Fibroblast of lung (primary cell): ENCODE measurements around the gene HOXB13. TPM values are rescaled to one million over a fixed set of nuclear protein-coding genes. Genes with fewer than 3 reads are reported as not detected.

Experiments used
- DNase-seq, 2 donors: peaks; one replicate each; pipeline versions ENCODE4 v3.0.0 to v3.0.0-alpha.2; 2010; ENCODE audit warnings: low read depth in 2 of 2
- H2AFZ ChIP-seq: 2 replicates; pipeline ENCODE4 v1.5.1; 2012; ENCODE audit warnings: low read length, control low read depth, inconsistent platforms
- H3K27ac ChIP-seq: 2 replicates; pipeline ENCODE4 v1.5.1; 2011; ENCODE audit warnings: low read length, control low read depth; ENCODE audit not compliant: insufficient read depth
- H3K27me3 ChIP-seq: 2 replicates; pipeline ENCODE4 v1.5.1; 2011; ENCODE audit warnings: mild to moderate bottlenecking, low read length; ENCODE audit not compliant: control insufficient read depth, insufficient read depth
- H3K36me3 ChIP-seq: 2 replicates; pipeline ENCODE4 v1.5.1; 2011; ENCODE audit warnings: low read length; ENCODE audit not compliant: control insufficient read depth, insufficient read depth
- H3K4me1 ChIP-seq: 2 replicates; pipeline ENCODE4 v1.5.1; 2011; ENCODE audit warnings: low read length; ENCODE audit not compliant: control insufficient read depth, insufficient read depth; ENCODE audit errors: extremely low read depth
- H3K4me2 ChIP-seq: 2 replicates; pipeline ENCODE4 v1.5.1; 2011; ENCODE audit warnings: low read length, control low read depth; ENCODE audit not compliant: insufficient read depth; ENCODE audit errors: extremely low read depth
- H3K4me3 ChIP-seq, 4 experiments: fragments of 200-600 bp in 1 of 4; sonication (generic) in 1 of 4; replicated peaks in 1 of 4; 2 replicates each; pipeline ENCODE4 v1.5.1; 2011 to 2016; ENCODE audit warnings: low read length in 4 of 4, low read depth in 3 of 4, mild to moderate bottlenecking in 3 of 4, control low read depth in 2 of 4, inconsistent platforms in 1 of 4, mixed read lengths in 1 of 4; ENCODE audit not compliant: insufficient read depth in 1 of 4; ENCODE audit errors: control extremely low read depth in 1 of 4
- H3K79me2 ChIP-seq: 2 replicates; pipeline ENCODE4 v1.5.1; 2012; ENCODE audit warnings: mild to moderate bottlenecking, low read length, inconsistent platforms; ENCODE audit not compliant: control insufficient read depth, insufficient read depth
- H3K9ac ChIP-seq: 2 replicates; pipeline ENCODE4 v1.5.1; 2011; ENCODE audit warnings: mild to moderate bottlenecking, low read length, control low read depth; ENCODE audit not compliant: insufficient read depth
- H3K9me3 ChIP-seq: 2 replicates; pipeline ENCODE4 v1.5.1; 2012; ENCODE audit warnings: low read depth, low read length; ENCODE audit not compliant: control insufficient read depth, insufficient read depth
- H4K20me1 ChIP-seq: 2 replicates; pipeline ENCODE4 v1.5.1; 2011; ENCODE audit warnings: low read length; ENCODE audit not compliant: control insufficient read depth, insufficient read depth; ENCODE audit errors: extremely low read depth
- EZH2 ChIP-seq: IDR thresholded peaks from 2 replicates; pipeline ENCODE4 v1.5.1; 2012; ENCODE audit warnings: low read length, control low read depth, mild to moderate bottlenecking; ENCODE audit errors: missing control alignments
- polyA plus RNA-seq, 2 donors: library from polyadenylated mRNA; depleted of rRNA in 1 of 2; stranded (reverse) in 1 of 2; unstranded in 1 of 2; fragments of >200 nt; gene quantifications; 2 replicates each; pipeline ENCODE4 v1.2.1, GENCODE V29; 2011 to 2012; ENCODE audit warnings: missing spikeins in 1 of 2
- total RNA-seq: library from RNA; depleted of rRNA; stranded (reverse); fragments of >200 nt; gene quantifications from 2 replicates; pipeline ENCODE4 v1.2.1, GENCODE V29; 2014
- TF ChIP-seq, protein P1 (sequence below), 2 donors: IDR thresholded peaks in 1 of 2; conservative IDR thresholded peaks in 1 of 2; 1 replicate in 1 of 2; 2 replicates in 1 of 2; pipeline ENCODE4 v1.5.1; 2011 to 2012; ENCODE audit warnings: low read length in 2 of 2, control low read depth in 1 of 2, inconsistent platforms in 1 of 2, low read depth in 1 of 2, mild to moderate bottlenecking in 1 of 2

Gene HOXB13
- total and polyA plus RNA-seq, 2 donors (not counting 1 experiment from before 2014, with no cell fraction given) = not detected

DNA sequence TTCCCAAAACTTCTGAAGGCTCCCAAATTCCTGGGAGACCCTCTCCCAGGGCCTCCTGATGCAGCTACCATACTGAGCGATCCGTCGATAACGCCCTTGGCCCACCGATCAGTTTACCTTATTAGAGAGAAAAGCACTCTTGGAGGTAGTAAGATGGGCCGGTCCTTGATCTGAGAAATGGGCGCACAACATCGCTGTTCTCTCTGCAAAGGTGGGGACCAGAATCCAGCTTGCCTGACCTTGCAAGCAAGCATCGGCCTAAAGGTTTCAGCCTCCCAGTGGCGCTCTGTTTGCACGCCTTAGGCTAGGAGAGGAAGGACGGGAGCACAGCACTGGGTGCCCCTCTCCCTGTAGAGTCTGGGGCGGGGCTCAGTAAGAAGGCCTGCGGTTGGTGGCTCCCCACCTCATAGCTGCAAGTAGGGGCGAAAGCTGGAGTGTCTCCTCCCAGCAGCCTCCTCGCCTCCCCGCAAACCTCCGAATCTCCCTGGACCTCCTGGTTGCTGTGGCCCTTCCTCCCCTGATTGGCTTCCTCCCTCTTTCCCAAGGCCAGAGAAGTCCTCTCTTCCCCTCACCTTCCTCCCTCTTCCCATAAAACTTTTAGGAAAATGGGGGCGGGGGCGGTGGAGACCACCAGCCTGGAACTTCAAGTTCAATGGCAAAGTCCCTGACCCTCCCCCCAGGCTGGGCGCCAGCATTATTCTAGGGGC, 6.2 kb downstream of the HOXB13 start, which contains the start of gene PRAC1:
TSS of gene PRAC1 (minus strand) at position 318 of the 707 bp plus-strand sequence. CDS start at position 192, 126 bp downstream.
- Histone ChIP-seq H3K27me3 (peaks cover 98% of the 10 kb centered on the region), H3K9me3 (no peaks in the 10 kb centered on the region), H3K4me1 (peaks cover 4% of the 10 kb centered on the region), H4K20me1 (no peaks in the 10 kb centered on the region), H3K4me2 (no peak within 1 kb of the TSS), H3K4me3 (no peak within 1 kb of the TSS), H3K79me2 (no peaks in the 10 kb centered on the region), H3K27ac (no peak within 1 kb of the TSS), H3K9ac (no peak within 1 kb of the TSS), H2AFZ (no peak within 1 kb of the TSS), H3K36me3 (no peaks in the 10 kb centered on the region)
- TF ChIP-seq, protein P1, sequence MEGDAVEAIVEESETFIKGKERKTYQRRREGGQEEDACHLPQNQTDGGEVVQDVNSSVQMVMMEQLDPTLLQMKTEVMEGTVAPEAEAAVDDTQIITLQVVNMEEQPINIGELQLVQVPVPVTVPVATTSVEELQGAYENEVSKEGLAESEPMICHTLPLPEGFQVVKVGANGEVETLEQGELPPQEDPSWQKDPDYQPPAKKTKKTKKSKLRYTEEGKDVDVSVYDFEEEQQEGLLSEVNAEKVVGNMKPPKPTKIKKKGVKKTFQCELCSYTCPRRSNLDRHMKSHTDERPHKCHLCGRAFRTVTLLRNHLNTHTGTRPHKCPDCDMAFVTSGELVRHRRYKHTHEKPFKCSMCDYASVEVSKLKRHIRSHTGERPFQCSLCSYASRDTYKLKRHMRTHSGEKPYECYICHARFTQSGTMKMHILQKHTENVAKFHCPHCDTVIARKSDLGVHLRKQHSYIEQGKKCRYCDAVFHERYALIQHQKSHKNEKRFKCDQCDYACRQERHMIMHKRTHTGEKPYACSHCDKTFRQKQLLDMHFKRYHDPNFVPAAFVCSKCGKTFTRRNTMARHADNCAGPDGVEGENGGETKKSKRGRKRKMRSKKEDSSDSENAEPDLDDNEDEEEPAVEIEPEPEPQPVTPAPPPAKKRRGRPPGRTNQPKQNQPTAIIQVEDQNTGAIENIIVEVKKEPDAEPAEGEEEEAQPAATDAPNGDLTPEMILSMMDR (conservative IDR thresholded peaks at IDR 0.05 in 1 of 2, IDR thresholded peaks at IDR 0.05 in 1 of 2; ENCODE audit: low read depth in 1 of 2, low read length in 2 of 2) = no peak
- TF ChIP-seq EZH2 = peak; percentile 83
- no peak for DNase-seq

GRCh38 chr17:48721009-48721402, 7.5 kb downstream of the HOXB13 start:
- H3K4me3 ChIP-seq = no peak overlapping the region
- H2AFZ ChIP-seq = no peak overlapping the region
- no peaks in the 10 kb centered on the region for H4K20me1 ChIP-seq
- H3K9me3 ChIP-seq = no peaks in the 10 kb centered on the region
- H3K36me3 ChIP-seq = no peaks in the 10 kb centered on the region
- peaks cover 89% of the 10 kb centered on the region for H3K27me3 ChIP-seq
- H3K27ac ChIP-seq = no peak overlapping the region
- TF ChIP-seq EZH2 = no peak
- TF ChIP-seq, protein P1 (conservative IDR thresholded peaks at IDR 0.05 in 1 of 2, IDR thresholded peaks at IDR 0.05 in 1 of 2; ENCODE audit: low read depth in 1 of 2, low read length in 2 of 2) = no peak
- H3K4me2 ChIP-seq = no peak overlapping the region
- H3K4me1 ChIP-seq = peaks cover 4% of the 10 kb centered on the region
- DNase-seq = no peak
- no peak overlapping the region for H3K9ac ChIP-seq
- no peaks in the 10 kb centered on the region for H3K79me2 ChIP-seq

- no peaks in the 10 kb centered on the region for H4K20me1 ChIP-seq
- H3K27me3 ChIP-seq = peaks cover 87% of the 10 kb centered on the region
- H3K4me1 ChIP-seq = peaks cover 4% of the 10 kb centered on the region
- no peak overlapping the region for H3K4me2 ChIP-seq
- H3K79me2 ChIP-seq = no peaks in the 10 kb centered on the region
- H3K9ac ChIP-seq = no peak overlapping the region
- TF ChIP-seq, protein P1 (conservative IDR thresholded peaks at IDR 0.05 in 1 of 2, IDR thresholded peaks at IDR 0.05 in 1 of 2; ENCODE audit: low read depth in 1 of 2, low read length in 2 of 2) = no peak
- TF ChIP-seq EZH2 = peak; percentile 46
- H3K36me3 ChIP-seq = no peaks in the 10 kb centered on the region
- no peak overlapping the region for H3K27ac ChIP-seq
- H3K9me3 ChIP-seq = no peaks in the 10 kb centered on the region
- no peak overlapping the region for H2AFZ ChIP-seq
- H3K4me3 ChIP-seq = no peak overlapping the region
- no peak for DNase-seq
Observed at GRCh38 chr17:48720266-48721008, 8.1 kb downstream of the HOXB13 start.
